Upper lobe of left lung (tissue), 6 donors: ENCODE measurements around the gene CSNK2B. TPM values are rescaled to one million over a fixed set of nuclear protein-coding genes. Genes with fewer than 3 reads are reported as not detected.
A peak's percentile ranks its signal among the peaks of the same experiment; 100 is the strongest.

Experiments
- ATAC-seq, 2 donors: fragments of 200-7000 bp; cut with Tn5 transposase; one replicate each; pipeline ENCODE4 v1.9.1; 2022; ENCODE audit warnings: mild to moderate bottlenecking in 2 of 2, moderate library complexity in 2 of 2; ENCODE audit not compliant: low FRiP score in 2 of 2
- DNase-seq, 2 donors: peaks; one replicate each; pipeline ENCODE4 v3.0.0-alpha.2; 2019 to 2020
- H3K27ac ChIP-seq, 4 donors: fragments of 200-600 bp; sonication (generic); one replicate each; pipeline ENCODE4 v1.5.1; 2016 to 2019
- H3K27me3 ChIP-seq, 4 donors: fragments of 200-600 bp; sonication (generic); one replicate each; pipeline ENCODE4 v1.5.1; 2017 to 2019
- H3K36me3 ChIP-seq, 4 donors: fragments of 200-600 bp; sonication (generic); one replicate each; pipeline ENCODE4 v1.5.1; 2016 to 2019
- H3K4me1 ChIP-seq, 4 donors: fragments of 200-600 bp; sonication (generic); one replicate each; pipeline ENCODE4 v1.5.1; 2018 to 2019
- H3K4me3 ChIP-seq, 4 donors: fragments of 200-600 bp; sonication (generic); one replicate each; pipeline ENCODE4 v1.5.1; 2017 to 2019; ENCODE audit warnings: mild to moderate bottlenecking in 2 of 4, moderate library complexity in 1 of 4
- H3K9me3 ChIP-seq, 4 donors: fragments of 200-600 bp; sonication (generic); one replicate each; pipeline ENCODE4 v1.5.1; 2018 to 2019
- EP300 ChIP-seq, 4 donors: sonication (generic); formaldehyde crosslinking; IDR thresholded peaks; one replicate each; pipeline ENCODE4 v1.5.1; 2017; ENCODE audit warnings: antibody characterized with exemption in 4 of 4, control low read depth in 2 of 4
- POLR2A ChIP-seq, 4 donors: fragments of 450-650 bp; IDR thresholded peaks; one replicate each; pipeline ENCODE4 v1.5.1; 2016 to 2017; ENCODE audit warnings: antibody characterized with exemption in 4 of 4, mild to moderate bottlenecking in 2 of 4
- POLR2AphosphoS5 ChIP-seq, 2 donors: sonication (generic); formaldehyde crosslinking; IDR thresholded peaks; one replicate each; pipeline ENCODE4 v1.5.1; 2017; ENCODE audit warnings: antibody characterized with exemption in 2 of 2
- WGBS, 2 donors: methylation state at CpG; one replicate each; pipeline ENCODE4 v1.1.5; 2017 to 2018; 5-methylcytosine and 5-hydroxymethylcytosine counted together
- total RNA-seq, 6 donors: library from RNA; depleted of rRNA in 4 of 6; stranded (reverse); fragments of >200 nt in 4 of 6; gene quantifications; one replicate each; pipeline versions ENCODE4 v1.1.0 to v1.2.1, GENCODE V29; 2016 to 2021
- TF ChIP-seq, protein P1 (sequence below), 6 experiments: fragments of 450-650 bp in 4 of 6; fragments of 200-600 bp in 2 of 6; sonication (generic) in 2 of 6; IDR thresholded peaks; one replicate each; pipeline ENCODE4 v1.5.1; 2016 to 2019; ENCODE audit warnings: antibody characterized with exemption in 6 of 6
- donor health status: DM: no; HTN: no; CAD: no; lungs with moderate emphysema.
- donor health status: DM: no; HTN: yes; CAD: no; lungs with severe emphysema.

CSNK2B gene
- total RNA-seq, 6 donors from 2014 or later, result 105 to 172 (median 130) TPM

DNA sequence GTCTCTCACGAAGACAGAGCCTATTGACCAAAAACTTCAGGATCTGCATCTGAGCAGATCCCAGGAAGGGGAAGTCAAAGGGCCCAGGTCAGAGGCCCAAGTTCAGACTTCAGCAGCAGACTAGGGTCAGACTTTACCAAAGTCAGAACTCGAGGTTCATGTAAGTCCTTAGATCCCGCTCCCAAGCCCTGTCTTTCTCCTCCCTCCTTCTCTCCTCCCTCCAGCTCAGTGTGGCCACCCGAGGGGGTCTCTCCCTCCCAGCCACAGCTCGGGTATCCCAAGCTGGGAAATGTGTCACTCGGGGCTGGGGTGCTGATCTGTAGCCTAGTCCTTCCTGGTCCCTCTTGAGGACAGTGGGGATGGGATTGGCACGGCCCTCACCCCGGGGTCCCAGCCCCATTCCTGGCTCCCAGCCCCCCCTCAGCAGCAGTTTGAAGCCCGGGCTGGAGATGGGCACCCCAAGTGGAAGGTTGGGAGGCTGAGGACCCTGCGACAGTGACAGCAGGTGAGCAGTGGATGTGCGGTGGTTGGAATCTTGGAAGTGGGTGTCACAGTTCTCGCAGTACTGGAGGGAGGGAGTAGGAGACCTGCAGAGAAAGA, 3.7 kb upstream of the CSNK2B start:
- no peak for ATAC-seq
- Histone ChIP-seq H3K27ac (peak overlapping the region in 3 of 4 donors; percentile 12 to 97 (median 92)), H3K27me3 (no peaks in the 10 kb centered on the region), H3K4me3 (no peak overlapping the region), H3K4me1 (peaks cover 55 to 76% (median 61%) of the 10 kb centered on the region in 4 donors), H3K36me3 (peaks cover 0 to 28% (median 17%) of the 10 kb centered on the region in 4 donors), H3K9me3 (no peaks in the 10 kb centered on the region)
- TF ChIP-seq POLR2A (IDR thresholded peaks at IDR 0.05) (no peak), EP300 (IDR thresholded peaks at IDR 0.05) (no peak), POLR2AphosphoS5 (IDR thresholded peaks at IDR 0.05) (no peak)
- TF ChIP-seq, protein P1, sequence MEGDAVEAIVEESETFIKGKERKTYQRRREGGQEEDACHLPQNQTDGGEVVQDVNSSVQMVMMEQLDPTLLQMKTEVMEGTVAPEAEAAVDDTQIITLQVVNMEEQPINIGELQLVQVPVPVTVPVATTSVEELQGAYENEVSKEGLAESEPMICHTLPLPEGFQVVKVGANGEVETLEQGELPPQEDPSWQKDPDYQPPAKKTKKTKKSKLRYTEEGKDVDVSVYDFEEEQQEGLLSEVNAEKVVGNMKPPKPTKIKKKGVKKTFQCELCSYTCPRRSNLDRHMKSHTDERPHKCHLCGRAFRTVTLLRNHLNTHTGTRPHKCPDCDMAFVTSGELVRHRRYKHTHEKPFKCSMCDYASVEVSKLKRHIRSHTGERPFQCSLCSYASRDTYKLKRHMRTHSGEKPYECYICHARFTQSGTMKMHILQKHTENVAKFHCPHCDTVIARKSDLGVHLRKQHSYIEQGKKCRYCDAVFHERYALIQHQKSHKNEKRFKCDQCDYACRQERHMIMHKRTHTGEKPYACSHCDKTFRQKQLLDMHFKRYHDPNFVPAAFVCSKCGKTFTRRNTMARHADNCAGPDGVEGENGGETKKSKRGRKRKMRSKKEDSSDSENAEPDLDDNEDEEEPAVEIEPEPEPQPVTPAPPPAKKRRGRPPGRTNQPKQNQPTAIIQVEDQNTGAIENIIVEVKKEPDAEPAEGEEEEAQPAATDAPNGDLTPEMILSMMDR (IDR thresholded peaks at IDR 0.05), result no peak
- no peak for DNase-seq
- 91% methylated on average over 12 of the region's 12 CpGs for WGBS, 2 donors

DNA sequence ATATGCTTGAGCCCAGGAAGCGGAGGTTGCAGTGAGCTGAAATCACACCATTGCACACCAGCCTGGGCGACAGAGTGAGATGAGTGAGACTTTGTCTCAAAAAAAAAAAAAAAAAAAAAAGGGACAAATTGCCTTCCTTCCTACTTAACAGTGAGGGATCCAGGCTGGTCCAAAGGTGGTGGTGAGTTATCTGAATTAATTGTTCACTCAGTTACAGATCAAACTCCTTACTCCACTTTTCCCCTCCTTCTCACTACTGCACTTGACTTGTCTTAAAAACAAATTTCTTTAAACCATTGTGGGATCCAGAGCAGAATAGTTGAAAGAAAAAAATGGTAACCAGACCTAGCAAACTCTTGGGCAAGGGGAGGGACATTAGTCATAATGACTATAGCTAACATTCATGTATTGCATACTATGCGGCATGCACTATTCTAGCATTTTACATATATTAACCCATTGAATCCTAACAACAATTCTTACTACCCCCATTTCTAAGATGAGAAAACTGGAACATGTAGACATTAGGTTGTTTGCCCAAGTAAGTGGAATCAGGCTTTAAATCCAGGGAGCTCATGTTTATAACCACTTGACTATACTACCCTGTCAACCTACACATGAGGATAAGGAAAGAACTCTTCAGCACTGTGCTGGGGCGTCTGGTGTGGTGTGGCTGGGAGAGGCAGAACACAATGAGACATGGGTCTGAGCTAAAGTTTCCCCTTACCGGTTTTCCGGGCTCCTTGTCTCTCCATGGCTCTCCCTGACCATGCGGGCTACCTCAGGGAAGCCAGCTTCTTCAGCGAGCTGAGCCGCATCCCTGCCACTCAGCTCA, 2.5 kb upstream of the CSNK2B start:
- no peak for TF ChIP-seq POLR2A (IDR thresholded peaks at IDR 0.05)
- TF ChIP-seq, protein P1 (IDR thresholded peaks at IDR 0.05), result no peak
- TF ChIP-seq POLR2AphosphoS5 (IDR thresholded peaks at IDR 0.05), result no peak
- no peak for TF ChIP-seq EP300 (IDR thresholded peaks at IDR 0.05)
- 63 to 65% methylated on average over 9 of the region's 9 CpGs for WGBS, 2 donors
- peak overlapping the region; percentile 95 to 98 (median 97) for H3K27ac ChIP-seq
- no peaks in the 10 kb centered on the region for H3K9me3 ChIP-seq
- no peak for DNase-seq
- H3K4me1 ChIP-seq, result peaks cover 47 to 71% (median 59%) of the 10 kb centered on the region in 4 donors
- no peak for ATAC-seq
- peak overlapping the region in 3 of 4 donors; percentile 82 to 96 (median 87) for H3K4me3 ChIP-seq
- no peaks in the 10 kb centered on the region for H3K27me3 ChIP-seq
- H3K36me3 ChIP-seq, result peaks cover 8 to 34% (median 22%) of the 10 kb centered on the region in 4 donors

DNA sequence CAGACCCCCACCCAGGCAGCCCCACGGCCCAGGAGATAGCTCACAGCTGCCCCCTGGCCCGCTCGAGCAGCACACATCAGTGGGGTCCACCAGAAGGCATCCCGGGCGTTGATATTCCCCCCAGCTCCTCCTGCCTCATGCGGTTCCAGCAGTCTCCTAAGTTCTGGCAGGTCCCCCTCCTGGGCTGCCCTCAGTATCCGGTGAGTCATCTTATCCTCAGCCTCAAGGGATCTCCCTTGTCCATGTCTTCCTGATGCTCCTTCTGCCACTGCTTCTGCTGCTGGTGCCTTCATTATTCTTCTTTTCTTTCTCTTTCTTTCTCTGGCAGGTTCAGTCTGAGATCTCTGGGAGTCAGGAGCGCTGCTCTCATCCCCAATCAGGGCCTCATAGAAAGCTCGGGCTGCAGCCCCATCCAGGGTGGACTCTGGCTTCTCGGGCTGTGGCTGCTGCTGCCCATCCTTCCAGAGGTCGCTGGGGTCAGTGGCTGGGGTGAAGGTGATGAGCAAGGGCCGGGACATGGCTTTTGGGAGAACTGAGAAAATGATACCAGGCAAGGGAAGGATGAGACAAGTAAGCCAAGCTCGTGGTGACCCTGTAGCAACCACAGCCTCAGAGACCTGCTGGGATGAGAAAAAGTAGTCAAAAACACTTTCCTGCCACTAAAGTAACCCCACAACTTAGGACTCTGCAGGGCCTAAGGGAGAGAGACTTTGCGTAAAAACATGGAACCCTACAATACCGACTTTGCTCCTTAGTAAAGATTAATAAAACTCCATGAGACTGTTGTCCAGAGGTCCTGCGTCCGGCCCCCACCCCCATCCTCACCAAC, 1.7 kb upstream of the CSNK2B start:
- Histone ChIP-seq H3K4me1 (peaks cover 38 to 66% (median 51%) of the 10 kb centered on the region in 4 donors), H3K9me3 (no peaks in the 10 kb centered on the region), H3K4me3 (peak overlapping the region; percentile 32 to 96 (median 84)), H3K27me3 (no peaks in the 10 kb centered on the region), H3K27ac (peak overlapping the region; percentile 95 to 98 (median 97)), H3K36me3 (peaks cover 12 to 43% (median 29%) of the 10 kb centered on the region in 4 donors)
- ATAC-seq, result no peak
- TF ChIP-seq, protein P1 (IDR thresholded peaks at IDR 0.05), result no peak
- TF ChIP-seq POLR2A (IDR thresholded peaks at IDR 0.05) (no peak), POLR2AphosphoS5 (IDR thresholded peaks at IDR 0.05) (no peak), EP300 (IDR thresholded peaks at IDR 0.05) (no peak)
- 23 to 26% methylated on average over 17 of the region's 17 CpGs for WGBS, 2 donors
- DNase-seq, result peak in 1 of 2 donors; percentile 42

DNA sequence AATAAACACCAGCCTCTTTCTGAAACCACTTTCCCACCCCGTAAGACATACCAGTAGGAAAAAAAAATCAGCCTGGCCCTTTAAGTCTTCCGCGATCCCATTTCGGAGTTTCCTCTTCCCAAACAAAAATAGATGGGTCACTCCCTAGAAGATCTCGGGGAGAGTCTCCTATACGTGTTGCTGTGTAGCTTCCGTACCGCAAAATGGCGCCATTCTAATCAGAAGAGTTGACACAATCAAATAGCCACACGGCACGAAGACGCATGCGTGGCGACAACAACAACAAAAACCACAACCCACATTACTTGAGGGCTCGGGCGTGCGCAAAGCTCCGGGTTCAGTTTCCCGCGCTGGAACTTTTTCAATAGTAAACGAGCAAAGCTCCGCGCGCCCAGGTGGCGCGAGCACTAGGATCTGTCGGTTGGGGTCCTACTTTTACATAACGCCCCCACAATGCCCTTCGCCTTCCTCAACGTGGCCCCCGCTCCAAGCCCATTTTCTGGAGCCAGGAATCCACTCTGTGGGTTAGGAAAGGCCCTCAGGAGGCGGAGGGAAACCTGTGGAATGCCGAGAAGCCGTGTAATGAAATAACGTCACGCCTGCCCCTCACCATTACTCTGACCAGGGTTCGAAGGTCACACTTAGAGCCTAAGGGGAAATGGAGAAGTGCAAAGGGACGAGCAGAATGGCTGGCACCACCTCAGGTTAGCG, 935 bp upstream of the CSNK2B start, which contains the start of gene GPANK1:
TSS of gene GPANK1 (minus strand) at position 208 of the 711 bp plus-strand sequence. CDS start 519 bp downstream, outside the sequence.
- Histone ChIP-seq H3K4me1 (peaks cover 31 to 66% (median 45%) of the 10 kb centered on the region in 4 donors), H3K27ac (peak within 1 kb of the TSS; percentile 95 to 98 (median 97)), H3K4me3 (peak within 1 kb of the TSS; percentile 71 to 96 (median 84)), H3K27me3 (no peaks in the 10 kb centered on the region), H3K36me3 (peaks cover 20 to 50% (median 36%) of the 10 kb centered on the region in 4 donors), H3K9me3 (no peaks in the 10 kb centered on the region)
- DNase-seq (peak; percentile 88 to 93), ATAC-seq (peak; percentile 86)
- 0 to 1% methylated on average over 31 to 39 of the region's 39 CpGs for WGBS, 2 donors
- TF ChIP-seq EP300 (IDR thresholded peaks at IDR 0.05) (peak in 1 of 4 donors; percentile 50), POLR2AphosphoS5 (IDR thresholded peaks at IDR 0.05) (peak; percentile 75 to 85), POLR2A (IDR thresholded peaks at IDR 0.05) (peak in 3 of 4 donors; percentile 49 to 66 (median 58))
- TF ChIP-seq, protein P1 (IDR thresholded peaks at IDR 0.05), result no peak
